ENCODE data around the gene CENPK. TPM values are rescaled to one million over a fixed set of nuclear protein-coding genes. Genes with fewer than 3 reads are reported as not detected.

Gene CENPK
- total and polyA plus RNA-seq, 9 of the 15 experiments (the other 6 are each of a cell fraction or from before 2014, with no cell fraction given) = 30.8 to 134 (median 69.0) TPM

- TF ChIP-seq TCF3 (CRISPR knock-in tag; IDR thresholded peaks at IDR 0.05) (no peak), ZNF232 (CRISPR knock-in tag; IDR thresholded peaks at IDR 0.05) (no peak), HBP1 (CRISPR knock-in tag; IDR thresholded peaks at IDR 0.05) (peak; percentile 73; the same call in 1 of the 2 replicates), ATF4 (CRISPR knock-in tag; IDR thresholded peaks at IDR 0.05) (no peak), ZNF324 (CRISPR knock-in tag; IDR thresholded peaks at IDR 0.05) (no peak)
Measured at GRCh38 chr5:65562731-65563701, at the start of gene CENPK, which contains the start of gene PPWD1 (continued).

GRCh38 chr5:65612298-65612907, 49.4 kb upstream of the CENPK start:
- no peak overlapping the region for H3K4me3 ChIP-seq
- H3K27me3 ChIP-seq (ENCODE audit: control insufficient read depth in 2 of 2, insufficient read depth in 2 of 2, low read length in 2 of 2) = no peaks in the 10 kb centered on the region
- WGBS (ENCODE audit: insufficient coverage, low coverage, missing lambda C conversion rate) = 68% methylated on average over 4 of the region's 4 CpGs
- ChIA-PET CTCF (ENCODE audit: low intra/inter-chr PET ratio) (no interaction called here), POLR2A (no interaction called here)
- DNase-seq (ENCODE audit: extremely low read depth in 1 of 4, low spot score in 3 of 4) (no peak), ATAC-seq (no peak), FAIRE-seq (no peak)
- H3K36me3 ChIP-seq (ENCODE audit: control insufficient read depth, insufficient read depth, low read length) = peaks cover 52% of the 10 kb centered on the region
- no peaks in the 10 kb centered on the region for H3K9me1 ChIP-seq (ENCODE audit: control insufficient read depth, insufficient read depth, low read length)
- intact Hi-C loops (cut with micrococcal nuclease) (no loop called here), in situ Hi-C loops (cut with MboI) (no loop called here)
- no peak overlapping the region for H2AFZ ChIP-seq (ENCODE audit: low read depth, low read length)
- H3K27ac ChIP-seq (ENCODE audit: extremely low read depth, low read depth, low read length) = no peak overlapping the region
- no peaks in the 10 kb centered on the region for H3K4me1 ChIP-seq (replicated peaks in 1 of 2; ENCODE audit: control insufficient read depth in 2 of 2, insufficient read depth in 2 of 2, low read length in 2 of 2)
- TF ChIP-seq CEBPB (tag; IDR thresholded peaks at IDR 0.05) = peak; percentile 57
- TF ChIP-seq PHF8 (IDR thresholded peaks at IDR 0.05; ENCODE audit: borderline replicate concordance, low read length) = no peak
- TF ChIP-seq CEBPG (CRISPR knock-in tag; IDR thresholded peaks at IDR 0.05) = no peak
- TF ChIP-seq CEBPG (tag; conservative IDR thresholded peaks at IDR 0.05 in 1 of 2, IDR thresholded peaks at IDR 0.05 in 1 of 2) = peak in 1 of 2 experiments; percentile 64; a peak in 2 of 4 replicates
- H3K79me2 ChIP-seq (ENCODE audit: control insufficient read depth, insufficient read depth, low read length) = no peaks in the 10 kb centered on the region
- H4K20me1 ChIP-seq (replicated peaks; ENCODE audit: control insufficient read depth, insufficient read depth, low read length) = no peaks in the 10 kb centered on the region
- no TSS peak for BruUV-seq (replicated peaks)
- H3K9ac ChIP-seq (ENCODE audit: insufficient read depth in 1 of 2, low read depth in 2 of 2, low read length in 2 of 2) = no peak overlapping the region
- no peaks in the 10 kb centered on the region for H3K9me3 ChIP-seq (replicated peaks; ENCODE audit: control insufficient read depth, insufficient read depth, low read depth, low read length)
- H3K4me2 ChIP-seq (ENCODE audit: insufficient read depth, low read length) = no peak overlapping the region

Data from K562 (cell line).